AG09309 (cell line): Measurements from ENCODE around the gene KLHL6.
"Not testable (repeated sequence)": the region's sequence is repeated elsewhere in the genome, so short reads cannot be mapped to it uniquely, and the experiment has no call there.

Source experiments
- DNase-seq: peaks from one replicate; pipeline ENCODE4 v3.0.0-alpha.2; 2010; ENCODE audit warnings: low read depth
- H3K4me3 ChIP-seq: 2 replicates; pipeline ENCODE4 v1.5.1; 2011; ENCODE audit warnings: mild to moderate bottlenecking, low read depth, low read length, moderate library complexity; ENCODE audit not compliant: control insufficient read depth
- TF ChIP-seq, protein P1 (sequence below): IDR thresholded peaks from 2 replicates; pipeline ENCODE4 v1.5.1; 2011; ENCODE audit warnings: mild to moderate bottlenecking, low read depth, low read length, inconsistent platforms; ENCODE audit not compliant: insufficient read depth, control insufficient read depth; ENCODE audit errors: missing control alignments

KLHL6 gene

DNA sequence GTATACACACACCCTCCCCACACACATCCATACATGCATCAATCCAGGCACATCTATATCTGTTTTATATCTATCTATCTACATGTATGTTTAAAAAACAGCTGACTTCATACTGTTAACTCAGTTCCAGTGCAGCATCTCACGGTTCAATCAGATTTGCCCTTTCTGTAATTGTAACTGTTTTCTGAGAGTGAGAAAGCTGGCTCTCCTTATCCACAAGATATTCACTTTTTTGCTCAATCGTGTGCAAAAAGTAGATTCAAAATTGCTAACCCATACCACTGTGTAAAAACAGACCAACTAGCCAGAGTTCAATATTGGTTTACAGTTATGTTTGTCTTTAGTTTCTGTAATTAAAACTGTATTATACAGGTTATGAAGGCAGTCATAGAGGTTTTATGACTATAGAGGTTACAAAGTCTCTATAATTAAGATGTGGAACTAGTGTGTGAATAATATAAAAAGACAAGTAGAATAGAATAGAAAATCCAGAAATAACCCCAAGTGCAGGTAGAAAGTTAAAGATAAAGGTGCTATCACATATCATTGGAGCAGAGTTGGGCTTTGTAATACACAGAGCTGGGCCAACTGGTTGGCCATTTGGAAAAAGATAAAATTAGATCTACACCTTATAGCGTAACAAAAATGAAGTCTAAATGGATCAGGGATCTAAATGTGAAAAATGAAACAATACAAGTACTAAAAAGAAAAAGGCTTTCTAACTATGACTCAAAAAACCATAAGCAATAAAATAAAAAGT lies 107.0 kb downstream of the KLHL6 start:
- H3K4me3 ChIP-seq = no peak overlapping the region
- TF ChIP-seq, protein P1, sequence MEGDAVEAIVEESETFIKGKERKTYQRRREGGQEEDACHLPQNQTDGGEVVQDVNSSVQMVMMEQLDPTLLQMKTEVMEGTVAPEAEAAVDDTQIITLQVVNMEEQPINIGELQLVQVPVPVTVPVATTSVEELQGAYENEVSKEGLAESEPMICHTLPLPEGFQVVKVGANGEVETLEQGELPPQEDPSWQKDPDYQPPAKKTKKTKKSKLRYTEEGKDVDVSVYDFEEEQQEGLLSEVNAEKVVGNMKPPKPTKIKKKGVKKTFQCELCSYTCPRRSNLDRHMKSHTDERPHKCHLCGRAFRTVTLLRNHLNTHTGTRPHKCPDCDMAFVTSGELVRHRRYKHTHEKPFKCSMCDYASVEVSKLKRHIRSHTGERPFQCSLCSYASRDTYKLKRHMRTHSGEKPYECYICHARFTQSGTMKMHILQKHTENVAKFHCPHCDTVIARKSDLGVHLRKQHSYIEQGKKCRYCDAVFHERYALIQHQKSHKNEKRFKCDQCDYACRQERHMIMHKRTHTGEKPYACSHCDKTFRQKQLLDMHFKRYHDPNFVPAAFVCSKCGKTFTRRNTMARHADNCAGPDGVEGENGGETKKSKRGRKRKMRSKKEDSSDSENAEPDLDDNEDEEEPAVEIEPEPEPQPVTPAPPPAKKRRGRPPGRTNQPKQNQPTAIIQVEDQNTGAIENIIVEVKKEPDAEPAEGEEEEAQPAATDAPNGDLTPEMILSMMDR = no peak
- DNase-seq = no peak

DNA sequence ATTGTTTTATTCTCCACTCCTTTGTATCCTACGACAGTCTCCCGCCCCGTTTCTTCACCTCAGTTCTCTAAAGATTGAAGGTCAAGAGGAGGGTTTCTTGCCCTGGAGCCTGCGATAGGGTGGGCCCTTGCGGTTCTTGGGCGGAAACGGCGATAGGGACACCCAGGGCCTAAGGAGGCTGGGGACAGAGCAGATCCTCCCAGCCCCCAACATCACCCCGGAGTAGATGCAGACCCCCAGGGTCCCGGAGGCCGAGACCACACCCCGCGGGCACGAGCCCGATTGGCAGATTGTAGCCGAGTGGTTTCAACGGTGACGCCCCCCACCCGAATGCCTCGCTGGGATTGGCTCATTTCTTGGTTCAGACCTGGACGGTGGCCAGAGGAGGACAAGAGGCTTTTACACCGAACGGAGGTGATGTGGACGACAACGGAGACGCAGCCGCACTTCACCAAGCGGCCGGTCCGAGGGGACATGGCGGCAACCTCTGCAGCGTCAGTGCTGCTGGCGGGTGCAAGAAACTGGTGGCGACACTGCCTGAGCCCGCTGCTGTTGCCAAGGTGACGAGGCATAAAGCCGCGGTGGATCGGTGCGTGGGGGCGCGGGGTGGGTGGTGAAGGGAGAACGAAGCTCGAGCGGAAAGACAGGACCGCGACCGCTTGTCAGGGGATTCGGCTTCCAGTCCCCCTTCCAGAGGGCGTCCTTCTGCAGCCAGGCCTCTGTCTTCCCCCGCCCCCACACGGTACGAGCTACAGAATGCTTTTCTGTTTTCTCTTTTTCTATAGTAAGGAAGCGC lies 108.1 kb downstream of the KLHL6 start:
- H3K4me3 ChIP-seq = peak overlapping the region; percentile 89
- no peak for DNase-seq
- TF ChIP-seq, protein P1 = peak; percentile 9

DNA sequence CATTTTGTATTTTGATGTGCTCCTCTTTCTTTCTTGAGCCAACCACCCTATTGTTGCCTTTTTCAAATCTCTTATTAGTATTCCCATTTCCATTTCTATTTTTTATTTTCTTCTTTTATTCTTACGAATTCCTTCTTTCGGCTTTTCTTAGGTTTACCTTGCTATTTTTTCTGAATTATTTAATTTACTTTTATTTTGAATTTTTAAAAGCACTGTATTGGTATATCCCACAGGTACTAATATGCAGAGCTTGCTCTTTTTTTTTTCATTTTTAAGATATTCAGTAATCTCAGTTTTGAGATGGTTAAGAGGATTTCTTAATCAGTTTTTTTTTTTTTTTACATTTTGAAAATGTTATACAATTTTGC lies 108.7 kb downstream of the KLHL6 start:
- DNase-seq = no peak
- TF ChIP-seq, protein P1 = no peak
- peak overlapping the region; percentile 89 for H3K4me3 ChIP-seq

DNA sequence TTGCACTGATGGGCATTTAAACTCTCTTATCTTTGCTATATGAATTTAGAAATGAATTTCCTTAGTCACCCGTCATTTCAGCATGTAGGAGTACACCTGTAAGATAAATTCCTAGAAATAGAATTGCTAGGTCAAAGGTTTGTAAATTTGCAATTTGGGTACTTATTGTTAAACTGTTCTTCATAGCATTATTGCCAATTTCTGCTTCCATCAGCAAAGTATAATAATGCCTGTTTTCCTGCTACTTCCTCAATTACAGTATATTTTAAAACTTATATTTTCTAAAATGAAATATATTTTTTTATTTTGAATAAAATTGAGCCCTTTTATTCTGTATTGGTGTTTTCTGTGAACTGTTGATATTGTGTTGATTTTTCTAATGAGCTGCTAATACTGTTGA lies 110.8 kb downstream of the KLHL6 start:
- no peak overlapping the region for H3K4me3 ChIP-seq
- TF ChIP-seq, protein P1 = no peak
- no peak for DNase-seq

DNA sequence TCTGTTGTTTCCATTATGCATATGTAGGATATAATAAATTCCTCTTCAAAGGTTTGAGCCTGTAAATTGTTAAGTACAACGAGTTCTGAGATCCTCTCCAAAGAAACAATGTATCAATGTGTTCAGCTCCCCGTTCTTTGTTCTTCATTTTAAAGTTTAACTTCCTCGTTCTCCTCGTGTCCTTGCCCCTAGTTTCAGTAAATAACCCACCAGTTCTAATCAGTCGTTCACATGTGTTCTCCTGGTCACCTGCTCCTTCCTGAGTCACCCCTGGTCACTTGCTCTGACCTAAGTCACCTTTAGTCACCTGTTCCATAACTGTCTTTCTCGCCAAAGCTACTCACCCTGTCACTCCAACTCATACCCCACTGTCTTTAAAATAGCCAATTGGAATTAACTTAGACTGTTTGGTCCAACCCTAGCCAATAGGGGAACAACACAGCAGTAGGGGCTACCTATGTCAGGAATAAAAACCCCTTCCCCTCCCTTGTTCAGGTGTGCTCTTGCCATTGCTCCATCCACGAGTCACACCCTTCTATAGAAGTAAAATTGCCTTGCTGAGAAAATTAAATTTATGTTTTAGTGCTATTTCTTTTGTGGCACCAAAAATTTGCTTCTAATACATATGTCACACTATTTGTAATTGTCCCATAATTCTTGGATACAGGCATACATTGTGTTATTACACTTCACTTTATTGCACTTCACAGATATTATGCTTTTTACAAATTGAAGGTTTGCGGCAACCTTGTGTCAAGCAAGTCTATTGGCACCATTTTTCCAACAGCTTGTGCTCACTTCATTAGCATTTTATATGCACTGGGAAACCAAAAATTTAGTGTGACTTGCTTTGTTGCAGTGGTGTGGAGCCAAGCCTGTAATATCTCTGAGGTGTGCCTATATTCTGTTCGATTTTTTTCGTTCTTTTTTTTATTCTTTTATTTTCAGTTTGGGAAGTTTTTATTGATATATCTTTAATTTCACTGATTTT lies 111.8 kb downstream of the KLHL6 start:
- no peak for DNase-seq
- TF ChIP-seq, protein P1 = no peak

DNA sequence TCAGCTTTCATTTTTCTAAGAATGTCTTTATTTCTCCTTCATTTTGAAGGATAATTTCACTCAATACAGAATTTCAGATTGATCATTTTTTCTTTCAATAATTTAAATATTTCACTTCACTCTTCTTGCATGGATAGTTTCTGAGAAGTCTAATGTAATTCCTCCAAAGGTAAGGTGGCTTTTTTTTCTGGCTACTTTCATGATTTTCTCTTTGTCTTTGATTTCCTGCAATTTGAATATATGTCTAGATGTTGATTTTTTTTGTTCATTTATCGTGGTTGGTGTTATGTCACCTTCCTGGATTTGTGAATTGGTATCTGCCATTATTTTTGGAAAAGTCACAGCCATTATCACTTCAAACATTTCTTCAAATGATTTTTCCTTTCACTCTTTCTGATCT lies 112.5 kb downstream of the KLHL6 start:
- TF ChIP-seq, protein P1 = no peak
- no peak overlapping the region for H3K4me3 ChIP-seq
- DNase-seq = no peak

More for the DNA sequence above, 111.8 kb downstream of the KLHL6 start:
- H3K4me3 ChIP-seq = no peak overlapping the region

DNA sequence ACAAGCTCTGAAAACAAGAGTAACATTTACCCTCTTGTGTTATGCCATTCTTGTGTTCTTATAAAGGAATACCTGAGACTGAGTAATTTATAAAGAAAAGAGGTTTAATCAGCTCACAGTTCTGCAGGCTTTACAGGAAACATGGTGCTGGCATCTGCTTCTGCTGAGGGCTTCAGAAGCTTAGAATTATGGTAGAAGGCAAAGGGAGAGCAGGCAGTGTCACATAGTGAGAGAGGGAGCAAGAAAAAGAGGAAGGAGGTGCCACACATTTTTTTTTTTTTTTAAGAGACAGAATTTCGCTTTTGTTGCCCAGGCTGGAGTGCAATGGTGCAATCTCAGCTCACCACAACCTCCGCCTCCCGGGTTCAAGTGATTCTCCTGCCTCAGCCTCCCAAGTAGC lies 115.0 kb downstream of the KLHL6 start:
- DNase-seq, H3K4me3 ChIP-seq: not testable (repeated sequence)
